ENCODE measurements around the gene MUC7.
A peak's percentile ranks its signal among the peaks of the same experiment; 100 is the strongest.
"Not testable (repeated sequence)": the region's sequence is repeated elsewhere in the genome, so short reads cannot be mapped to it uniquely, and the experiment has no call there.

Gene MUC7

DNA sequence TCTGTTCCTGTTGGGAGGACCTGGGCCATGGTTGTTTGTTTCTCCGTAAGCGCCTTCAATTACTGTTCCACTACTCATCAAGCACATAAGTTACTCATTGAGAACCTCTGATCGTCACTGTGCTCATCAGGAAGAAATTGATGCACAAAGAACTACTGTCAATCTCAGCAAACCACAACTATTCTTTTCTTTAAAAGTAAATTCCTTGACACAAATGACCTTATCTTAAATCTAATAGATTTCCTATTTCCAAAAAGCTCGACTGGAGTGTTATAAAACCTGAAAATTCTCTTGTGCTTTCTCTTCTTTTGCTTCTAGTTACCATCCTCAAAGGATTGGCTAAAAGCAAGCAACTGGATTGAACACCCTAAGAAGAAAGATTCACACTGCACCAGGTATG lies at the start of gene MUC7:
Gene MUC7, plus strand, starts transcription at position 301 of the 400 bp plus-strand sequence. CDS start 1,825 bp downstream, outside the sequence.
- no peak for DNase-seq

DNA sequence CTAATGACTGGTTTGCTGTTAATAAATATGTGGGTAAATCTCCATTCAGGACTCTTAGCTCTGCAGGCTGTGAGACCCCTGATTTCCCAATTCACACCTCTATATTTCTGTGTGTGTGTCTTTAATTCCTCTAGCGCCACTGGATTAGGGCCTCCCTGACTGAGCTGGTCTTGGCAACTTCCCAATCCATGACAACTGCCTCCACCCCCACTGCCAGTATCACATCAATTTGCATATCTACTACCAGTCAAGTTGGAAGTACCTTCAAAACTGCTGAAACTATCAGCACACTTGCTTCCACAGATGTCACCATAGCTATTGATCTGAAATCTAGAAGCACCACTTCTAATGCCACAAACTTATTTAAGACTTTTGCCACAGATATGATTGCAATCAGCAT lies 46.7 kb upstream of the MUC7 start:
- DNase-seq = no peak

DNA sequence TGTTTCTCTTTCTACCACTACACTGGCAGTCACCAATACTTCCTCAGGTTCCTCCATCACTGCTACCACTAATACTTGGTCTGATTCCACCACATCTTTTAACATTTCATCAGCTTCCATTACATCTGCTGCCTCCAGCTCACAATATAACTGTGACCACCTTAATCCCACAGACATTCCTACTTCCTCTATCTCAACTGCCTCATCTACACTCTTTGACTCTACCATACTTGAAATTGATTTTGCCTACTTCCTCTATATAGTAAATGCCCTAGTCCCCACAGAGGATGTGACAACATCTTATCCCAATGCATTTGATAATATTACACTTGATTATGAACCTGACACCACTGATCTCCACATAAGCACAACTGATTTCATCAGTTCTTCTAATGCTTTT lies 45.2 kb upstream of the MUC7 start:
- DNase-seq = no peak

DNA sequence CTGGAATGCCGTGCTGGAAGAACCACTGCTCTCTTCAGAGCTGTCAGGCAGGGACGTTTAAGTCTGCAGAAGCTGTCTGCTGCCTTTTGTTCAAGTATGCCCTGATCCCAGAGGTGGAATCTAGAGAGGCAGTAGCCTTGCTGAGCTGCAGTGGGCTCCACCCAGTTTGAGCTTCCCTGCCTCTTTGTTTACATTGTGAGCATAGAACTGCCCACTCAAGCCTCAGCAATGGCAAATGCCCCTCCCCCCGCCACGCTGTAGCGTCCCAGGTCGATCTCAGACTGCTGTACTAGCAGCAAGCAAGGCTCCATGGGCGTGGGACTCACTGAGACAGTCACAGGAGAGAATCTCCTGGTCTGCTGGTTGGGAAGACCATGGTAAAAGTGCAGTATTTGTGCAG lies 34.8 kb upstream of the MUC7 start:
- no peak for DNase-seq

DNA sequence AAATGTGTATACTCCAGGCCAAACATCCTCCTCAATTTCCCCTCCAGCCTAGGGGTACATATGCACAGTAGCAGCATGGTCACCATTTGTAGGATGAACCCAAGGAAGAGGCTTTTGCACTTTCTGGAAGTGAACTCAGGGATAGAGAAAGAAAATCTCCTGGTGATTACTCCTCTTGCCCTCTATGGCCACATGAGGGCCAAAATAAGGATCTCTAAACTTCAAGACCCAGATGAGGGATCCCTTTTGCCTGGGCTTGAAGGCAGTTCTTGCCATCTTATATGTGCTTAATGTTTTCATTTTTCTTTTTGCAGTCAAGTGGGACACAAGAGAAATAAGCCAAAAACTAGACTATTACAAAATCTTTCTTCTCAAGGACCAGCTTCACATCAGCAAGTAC lies 29.5 kb upstream of the MUC7 start:
- no peak for DNase-seq

DNA sequence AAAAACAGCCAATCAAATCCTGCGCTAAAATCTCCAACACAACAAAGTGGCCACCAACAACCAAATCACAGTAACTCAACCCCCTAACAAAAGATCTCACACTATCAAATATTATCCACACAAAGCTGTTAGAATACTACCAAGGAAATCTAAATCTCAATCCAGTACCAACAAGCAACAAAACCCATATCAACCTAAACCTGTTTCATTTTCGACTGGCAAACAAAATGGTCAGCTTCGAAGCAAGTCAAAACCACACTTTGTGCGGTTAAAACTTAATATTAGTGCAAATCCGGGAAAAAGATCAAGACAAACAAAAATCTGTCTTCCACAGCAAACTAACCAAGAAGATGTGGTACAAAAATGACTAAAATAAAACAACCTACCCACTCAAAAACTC lies 28.7 kb upstream of the MUC7 start:
- no peak for DNase-seq

DNA sequence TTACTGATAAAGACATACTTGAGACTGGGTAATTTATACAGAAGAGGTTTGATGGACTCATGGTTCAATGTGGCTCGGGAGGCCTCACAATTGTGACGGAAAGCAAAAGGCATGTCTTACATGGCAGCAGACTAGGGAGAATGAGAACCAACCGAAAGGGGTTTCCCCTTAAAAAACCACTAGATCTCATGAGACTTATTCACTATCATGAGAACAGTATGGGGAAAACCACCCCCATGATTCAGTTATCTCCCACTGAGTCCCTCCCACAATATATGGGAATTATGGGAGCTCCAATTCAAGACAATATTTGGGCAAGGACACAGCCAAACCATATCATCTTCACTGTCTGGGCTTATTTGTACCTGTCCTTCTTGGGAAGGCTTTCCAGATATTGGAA lies 22.8 kb upstream of the MUC7 start:
- DNase-seq = no peak

DNA sequence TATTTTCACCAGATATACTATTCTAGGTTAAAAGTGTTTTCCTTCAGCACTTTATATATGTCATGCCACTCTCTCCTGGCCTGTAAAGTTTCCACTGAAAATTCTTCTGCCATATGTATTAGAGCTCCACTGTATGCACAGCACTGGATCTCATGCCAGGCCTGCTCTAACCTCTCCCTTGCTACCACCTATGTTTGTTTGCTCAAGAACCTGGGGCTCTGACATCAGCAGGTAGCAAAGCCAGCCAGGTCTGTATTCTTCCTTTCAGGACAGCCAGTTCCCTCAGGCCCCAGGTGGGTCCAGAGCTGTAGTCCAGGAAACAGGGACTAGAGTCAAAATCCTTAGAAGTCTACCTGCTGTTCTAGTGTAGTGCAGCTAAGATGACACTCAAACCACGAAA lies 19.1 kb upstream of the MUC7 start:
- no peak for DNase-seq

DNA sequence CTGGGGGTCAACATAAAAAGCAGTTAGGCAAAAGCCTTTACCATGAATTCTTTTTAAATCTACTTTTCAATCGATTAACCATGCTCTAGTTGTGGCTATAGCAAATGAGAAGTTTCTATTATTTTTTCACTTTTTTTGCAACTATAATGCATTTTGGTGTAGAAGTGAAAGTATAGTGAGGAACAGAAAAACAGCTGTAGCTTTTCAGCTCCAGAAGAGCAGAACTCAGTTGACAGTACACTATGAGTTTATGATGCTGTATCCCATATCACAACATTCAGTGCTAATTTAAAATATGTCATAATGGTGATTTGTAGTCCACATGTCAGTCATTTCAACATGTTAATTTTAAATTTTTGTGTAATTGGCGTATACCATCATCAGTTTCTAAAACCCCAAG lies 8.7 kb upstream of the MUC7 start:
- DNase-seq = no peak

DNA sequence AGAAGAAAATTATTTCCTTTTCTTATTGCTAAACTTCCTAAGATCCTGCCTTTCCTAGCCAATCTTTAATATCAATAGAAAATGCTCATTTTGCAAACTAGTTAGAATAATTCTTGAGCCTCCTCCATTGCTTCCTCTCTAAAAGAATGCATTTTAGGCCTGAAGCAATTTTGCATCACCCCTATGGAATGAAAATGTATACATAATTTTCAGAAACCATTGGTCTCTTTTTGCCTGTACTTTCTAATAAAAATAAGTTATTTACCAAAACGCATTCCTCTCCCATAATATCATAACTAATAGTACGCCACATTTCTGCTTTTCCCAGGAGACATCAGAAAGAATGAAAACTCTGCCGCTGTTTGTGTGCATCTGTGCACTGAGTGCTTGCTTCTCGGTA lies 1.7 kb downstream of the MUC7 start:
- no peak for DNase-seq

DNA sequence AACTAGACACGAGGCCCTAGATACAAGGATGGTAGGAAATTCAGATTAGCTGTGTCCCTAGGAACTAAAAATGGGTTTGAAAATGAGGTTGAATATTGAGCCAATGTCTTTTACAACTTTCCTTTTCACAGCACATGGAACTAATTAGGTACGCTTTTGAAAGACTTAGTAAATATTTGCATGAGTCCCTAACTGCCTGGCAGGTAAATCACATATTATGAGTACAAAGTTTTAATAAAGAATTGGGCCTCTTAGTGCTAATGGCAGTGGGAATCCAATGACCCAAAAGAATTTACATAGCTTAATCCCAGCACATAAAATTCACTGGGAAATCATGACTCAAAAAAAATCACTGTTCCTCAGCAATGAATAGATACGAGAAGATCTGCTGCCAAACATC lies 16.8 kb downstream of the MUC7 start:
- DNase-seq = no peak

DNA sequence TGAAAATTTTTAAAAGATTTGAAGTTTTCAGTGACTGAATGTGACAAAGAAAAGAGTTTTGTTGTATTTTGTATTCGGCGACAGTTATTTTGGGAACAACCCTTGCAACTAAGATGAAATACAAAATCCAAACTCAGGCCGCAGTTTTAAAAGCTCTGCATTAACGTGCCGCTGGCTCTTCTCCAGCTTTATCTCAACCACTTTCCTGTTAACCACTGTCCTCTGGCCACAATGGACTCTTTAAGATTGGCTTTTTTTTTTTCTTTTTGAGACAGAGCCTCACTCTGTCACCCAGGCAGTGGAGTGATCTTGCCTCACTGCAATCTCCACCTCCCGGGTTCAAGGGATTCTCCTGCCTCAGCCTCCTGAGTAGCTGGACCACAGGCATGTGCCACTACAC lies 24.2 kb downstream of the MUC7 start:
- DNase-seq = no peak

DNA sequence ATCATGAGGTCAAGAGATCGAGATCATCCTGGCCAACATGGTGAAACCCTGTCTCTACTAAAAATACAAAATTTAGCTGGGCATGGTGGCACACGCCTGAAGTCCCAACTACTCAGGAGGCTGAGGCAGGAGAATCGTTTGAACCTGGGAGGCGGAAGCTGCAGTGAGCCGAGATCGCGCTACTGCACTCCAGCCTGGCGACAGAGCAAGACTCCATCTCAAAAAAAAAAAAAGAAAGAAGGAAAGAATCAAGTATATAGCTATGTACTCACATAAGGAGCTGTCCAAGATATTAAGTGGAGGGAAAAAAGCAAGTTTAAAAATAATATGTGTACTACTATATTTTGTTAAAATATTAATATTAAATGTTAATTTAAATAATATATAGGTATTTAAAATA lies 29.8 kb downstream of the MUC7 start:
- not testable (repeated sequence) for DNase-seq

DNA sequence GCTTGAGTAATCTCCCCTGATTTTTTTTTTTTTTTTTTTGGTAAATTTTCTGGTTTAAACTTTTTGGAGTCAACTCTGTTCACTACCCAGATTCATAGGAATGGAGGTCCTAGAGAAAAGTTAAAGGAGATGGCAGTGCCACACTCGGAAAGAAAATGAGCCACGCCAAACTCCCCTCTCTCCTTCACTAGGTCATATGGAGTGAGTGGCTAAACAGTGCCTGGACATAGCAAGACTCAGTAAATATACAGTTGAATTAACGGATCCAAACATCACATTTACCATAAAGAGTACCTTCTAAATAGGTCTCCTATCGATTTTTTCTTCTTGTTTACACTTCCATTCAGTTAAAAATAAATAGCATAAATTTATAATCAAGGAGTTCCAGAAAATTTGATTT lies 32.7 kb downstream of the MUC7 start:
- DNase-seq = no peak

DNA sequence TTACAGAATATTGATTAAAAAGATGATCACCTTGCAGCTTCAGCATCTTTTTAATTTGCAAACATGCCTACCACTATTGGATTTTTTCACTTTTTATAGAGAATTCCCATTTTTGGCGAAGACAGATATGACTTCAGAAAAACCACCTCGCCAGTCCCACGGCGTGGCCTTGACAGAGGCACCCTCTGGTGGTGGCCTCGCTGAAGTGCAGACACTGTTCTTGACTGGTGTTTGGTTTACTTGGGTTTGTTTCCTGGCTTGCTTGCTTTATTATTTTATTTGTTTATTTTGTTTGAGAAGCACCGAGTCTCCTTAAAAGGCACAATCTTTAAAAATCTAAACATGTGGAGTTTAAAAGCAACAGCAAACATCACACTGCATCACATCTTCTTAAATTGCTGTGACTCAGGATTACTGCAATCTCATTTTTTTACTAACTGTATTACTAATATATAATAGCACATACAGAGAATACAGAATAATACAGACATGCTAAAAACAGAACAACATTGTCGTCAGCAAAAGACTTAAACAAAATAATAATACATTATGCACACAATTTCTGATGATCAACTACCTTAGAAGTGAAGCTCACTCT lies 33.3 kb downstream of the MUC7 start:
- DNase-seq = peak; percentile 27 to 39

DNA sequence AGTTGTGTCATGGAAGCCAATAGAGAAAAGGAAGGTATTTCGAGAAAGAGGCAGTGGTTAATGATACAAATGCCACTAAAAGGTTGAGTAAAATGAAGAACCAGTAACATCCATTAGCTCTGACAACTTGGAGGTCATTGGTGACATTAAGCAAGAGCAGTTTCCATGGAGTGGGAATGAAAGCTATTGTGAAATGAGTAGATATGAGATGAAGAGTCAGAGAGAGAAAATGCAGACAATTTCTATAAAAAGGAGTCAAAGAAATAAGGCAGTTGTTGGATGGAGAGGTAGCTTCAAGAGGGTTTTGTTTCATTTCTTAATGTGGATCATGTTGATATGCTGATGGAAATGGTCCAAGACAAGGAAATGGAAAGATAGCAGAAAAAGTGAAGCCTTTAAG lies 36.8 kb downstream of the MUC7 start:
- no peak for DNase-seq

DNA sequence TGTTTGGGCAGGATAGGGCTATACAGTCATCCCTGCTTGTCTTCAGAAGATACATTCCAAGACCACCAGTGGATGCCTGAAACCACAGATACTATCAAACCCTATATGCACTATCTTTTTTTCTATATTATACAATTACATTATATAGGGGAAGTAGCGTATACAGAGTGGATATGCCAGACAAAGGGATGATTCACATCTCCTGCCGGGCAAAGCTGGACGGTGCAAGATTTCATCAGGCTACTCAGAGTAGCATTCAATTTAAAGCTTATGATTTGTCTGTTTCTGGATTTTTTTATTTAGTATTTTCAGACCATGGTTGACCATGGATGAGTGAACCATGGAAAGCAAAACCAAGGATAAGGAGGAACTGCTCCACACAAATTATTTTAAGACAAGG lies 39.4 kb downstream of the MUC7 start:
- no peak for DNase-seq

DNA sequence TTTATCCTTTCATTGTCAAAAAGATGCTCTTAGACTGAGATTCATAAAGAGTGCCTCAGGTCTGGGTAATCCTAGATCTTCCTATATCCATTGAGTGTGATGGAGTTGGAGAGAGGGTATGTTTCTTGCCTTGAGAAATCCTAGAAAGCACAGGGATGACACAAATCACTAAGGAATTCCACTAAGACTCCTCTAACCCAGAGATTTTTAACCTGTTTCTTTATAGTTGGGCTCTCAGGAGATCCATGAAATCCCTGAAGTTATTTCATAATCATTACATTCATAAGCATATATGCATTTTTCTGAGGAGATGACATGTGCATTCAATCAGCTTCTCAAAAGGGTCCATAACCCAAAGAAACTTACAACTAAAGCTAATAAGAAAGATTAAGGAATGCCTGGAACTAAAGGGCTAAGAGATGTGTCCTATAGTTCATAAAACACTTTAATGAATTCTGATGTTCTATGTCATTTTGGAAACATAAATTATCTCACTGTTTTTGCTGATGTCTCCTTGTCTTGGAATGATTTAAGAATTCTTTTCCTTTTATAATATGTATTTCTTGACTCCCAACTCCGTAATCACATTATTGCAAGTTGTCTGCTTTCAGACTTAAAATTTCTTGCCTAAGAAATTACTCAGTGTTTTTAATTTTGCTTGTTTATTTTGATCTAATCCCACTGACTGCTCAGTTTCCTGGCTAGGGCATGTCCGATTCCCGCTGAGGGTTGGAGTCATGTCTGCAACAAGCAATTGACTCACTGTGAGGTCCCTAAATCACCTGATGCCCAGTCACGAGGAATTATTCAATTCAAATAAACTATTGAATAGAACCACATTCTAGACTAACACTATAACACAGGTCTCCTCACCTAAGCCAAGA lies 43.6 kb downstream of the MUC7 start:
- no peak for DNase-seq

DNA sequence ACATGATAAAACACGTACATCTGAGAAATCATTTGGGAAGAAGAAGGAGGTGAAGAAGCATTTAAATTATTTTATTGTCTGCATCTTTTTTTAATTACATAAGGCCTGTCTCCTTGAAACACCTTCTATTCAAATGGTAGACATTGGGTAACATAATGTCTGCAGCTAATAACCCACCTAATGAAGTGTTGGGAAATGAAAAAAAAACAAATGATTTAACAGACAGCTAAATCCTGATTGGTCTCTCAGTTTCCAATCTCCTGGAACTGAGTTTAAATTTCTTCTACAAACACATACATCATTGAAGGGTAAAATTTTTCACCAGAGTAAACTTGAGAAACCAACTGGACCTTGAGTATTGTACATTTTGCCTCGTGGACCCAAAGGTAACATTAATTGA lies 46.3 kb downstream of the MUC7 start, which contains the start of gene AMTN:
Gene AMTN, plus strand, starts transcription at position 301 of the 400 bp plus-strand sequence. CDS start 209 bp downstream, outside the sequence.
- no peak for DNase-seq

DNA sequence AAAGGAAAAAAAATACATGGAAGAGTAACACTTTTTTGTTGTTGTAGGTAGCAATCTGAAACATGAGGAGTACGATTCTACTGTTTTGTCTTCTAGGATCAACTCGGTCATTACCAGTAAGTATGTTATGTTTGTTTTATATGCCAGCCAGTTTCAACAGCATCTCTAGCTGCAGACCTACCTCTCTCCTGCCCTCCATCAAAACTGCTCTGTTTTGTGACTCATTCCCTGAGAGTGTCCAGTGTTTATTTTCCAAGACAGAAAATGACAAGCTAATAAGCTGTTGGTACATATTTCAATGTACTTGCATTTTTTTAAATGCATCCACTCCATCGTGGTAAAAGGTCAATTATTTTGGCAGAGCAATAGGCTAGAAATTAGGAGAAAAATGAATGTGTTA lies 46.7 kb downstream of the MUC7 start:
- DNase-seq = no peak

DNA sequence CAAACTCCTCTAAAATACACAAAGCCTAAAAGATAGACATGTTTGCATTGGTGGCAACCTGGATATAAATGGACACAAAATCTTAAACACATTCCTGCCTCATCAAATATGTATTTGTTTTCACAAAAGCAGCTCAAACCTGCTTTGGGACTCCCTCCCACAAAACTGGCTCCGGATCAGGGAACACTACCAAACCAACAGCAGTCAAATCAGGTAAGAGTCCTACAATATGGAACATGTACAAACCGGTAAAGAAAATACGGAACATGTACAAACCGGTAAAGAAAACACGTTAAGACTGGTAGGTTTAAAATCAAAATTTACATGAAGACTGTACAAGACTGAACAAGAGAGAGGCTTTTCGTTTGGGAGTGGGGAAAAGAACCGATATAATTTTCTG lies 50.6 kb downstream of the MUC7 start:
- no peak for DNase-seq

DNA sequence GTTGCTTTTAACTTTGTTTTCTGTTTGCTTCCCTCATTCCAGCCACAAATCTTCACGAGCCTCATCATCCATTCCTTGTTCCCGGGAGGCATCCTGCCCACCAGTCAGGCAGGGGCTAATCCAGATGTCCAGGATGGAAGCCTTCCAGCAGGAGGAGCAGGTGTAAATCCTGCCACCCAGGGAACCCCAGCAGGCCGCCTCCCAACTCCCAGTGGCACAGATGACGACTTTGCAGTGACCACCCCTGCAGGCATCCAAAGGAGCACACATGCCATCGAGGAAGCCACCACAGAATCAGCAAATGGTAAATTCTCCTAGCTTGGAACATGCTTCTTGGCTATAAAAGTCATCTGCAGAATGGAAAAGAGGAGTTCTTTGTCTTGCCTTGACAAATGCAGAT lies 59.0 kb downstream of the MUC7 start:
- no peak for DNase-seq

DNA sequence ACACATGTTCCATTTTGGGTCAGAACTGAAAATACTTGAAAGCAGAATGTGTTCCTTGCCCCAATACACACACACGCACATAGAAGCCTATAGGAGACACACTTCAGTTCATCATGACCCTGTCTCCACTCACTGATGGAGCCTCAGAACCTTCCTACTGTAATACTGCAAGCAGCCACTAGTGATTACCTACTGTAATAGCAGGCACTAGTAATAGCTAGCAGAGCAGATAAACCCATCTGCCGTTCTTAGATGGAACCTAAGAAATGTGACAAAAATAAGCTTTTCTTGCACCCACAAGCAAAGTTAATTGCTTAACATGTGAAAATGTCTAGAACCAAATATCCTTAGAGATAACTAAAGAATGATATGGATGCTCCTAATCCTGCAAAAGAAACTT lies 60.0 kb downstream of the MUC7 start:
- DNase-seq = no peak

All from activated CD4-positive, alpha-beta T cell treated with anti-CD3 and anti-CD28 coated beads for 4 hours (primary cell).